Neural cell (in vitro differentiated cells): ENCODE data around the gene PRKAG2.

Experiments used
- EP300 ChIP-seq: fragments of 450-650 bp; conservative IDR thresholded peaks from 2 replicates; pipeline ENCODE4 v1.6.1; 2014; ENCODE audit warnings: antibody characterized with exemption, mild to moderate bottlenecking, moderate library complexity; ENCODE audit not compliant: poor library complexity, severe bottlenecking
- TAF1 ChIP-seq: IDR thresholded peaks from 2 replicates; pipeline ENCODE4 v1.6.1; 2012; ENCODE audit warnings: low read depth
- TF ChIP-seq, protein P1 (sequence below): fragments of 450-650 bp; IDR thresholded peaks from 2 replicates; pipeline ENCODE4 v1.5.1; 2014; ENCODE audit warnings: antibody characterized with exemption, mild to moderate bottlenecking, moderate library complexity; ENCODE audit not compliant: poor library complexity, severe bottlenecking

DNA sequence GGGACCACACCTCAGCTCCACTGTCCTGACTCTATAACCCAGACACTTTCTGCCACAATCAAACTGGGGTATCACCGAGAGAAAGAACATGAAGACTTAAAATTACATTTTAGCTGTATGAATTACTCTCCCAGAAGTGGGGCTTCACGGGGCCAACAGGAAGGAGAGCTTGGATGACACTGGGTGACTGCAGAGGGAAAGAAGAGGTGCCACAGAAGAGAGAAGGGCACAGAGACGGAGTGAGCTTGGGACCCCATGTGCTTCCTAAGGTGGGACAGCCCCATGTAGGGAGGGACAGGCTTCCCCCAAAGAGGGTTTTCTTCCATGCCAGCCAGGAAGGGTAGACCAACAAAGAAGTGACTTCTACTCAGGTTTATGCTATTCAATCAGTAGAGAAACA is 195.2 kb downstream of the PRKAG2 start:
- TF ChIP-seq, protein P1, sequence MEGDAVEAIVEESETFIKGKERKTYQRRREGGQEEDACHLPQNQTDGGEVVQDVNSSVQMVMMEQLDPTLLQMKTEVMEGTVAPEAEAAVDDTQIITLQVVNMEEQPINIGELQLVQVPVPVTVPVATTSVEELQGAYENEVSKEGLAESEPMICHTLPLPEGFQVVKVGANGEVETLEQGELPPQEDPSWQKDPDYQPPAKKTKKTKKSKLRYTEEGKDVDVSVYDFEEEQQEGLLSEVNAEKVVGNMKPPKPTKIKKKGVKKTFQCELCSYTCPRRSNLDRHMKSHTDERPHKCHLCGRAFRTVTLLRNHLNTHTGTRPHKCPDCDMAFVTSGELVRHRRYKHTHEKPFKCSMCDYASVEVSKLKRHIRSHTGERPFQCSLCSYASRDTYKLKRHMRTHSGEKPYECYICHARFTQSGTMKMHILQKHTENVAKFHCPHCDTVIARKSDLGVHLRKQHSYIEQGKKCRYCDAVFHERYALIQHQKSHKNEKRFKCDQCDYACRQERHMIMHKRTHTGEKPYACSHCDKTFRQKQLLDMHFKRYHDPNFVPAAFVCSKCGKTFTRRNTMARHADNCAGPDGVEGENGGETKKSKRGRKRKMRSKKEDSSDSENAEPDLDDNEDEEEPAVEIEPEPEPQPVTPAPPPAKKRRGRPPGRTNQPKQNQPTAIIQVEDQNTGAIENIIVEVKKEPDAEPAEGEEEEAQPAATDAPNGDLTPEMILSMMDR = no peak
- no peak for TF ChIP-seq TAF1
- no peak for TF ChIP-seq EP300
